Prostate gland (tissue), 2 donors: ENCODE results near the gene C17orf114.

ENCODE experiments used
- DNase-seq: peaks from one replicate; pipeline ENCODE4 v3.0.0-alpha.2; 2019; ENCODE audit warnings: low spot score
- H3K27ac ChIP-seq, 2 donors: fragments of 200-600 bp; sonication (generic); 2 replicates each; pipeline ENCODE4 v1.5.1; 2017 to 2019
- H3K27me3 ChIP-seq: fragments of 200-600 bp; sonication (generic); replicated peaks from 2 replicates; pipeline ENCODE4 v1.5.1; 2019; ENCODE audit not compliant: insufficient read depth
- H3K36me3 ChIP-seq, 2 donors: fragments of 200-600 bp; sonication (generic); 1 replicate in 1 of 2; 2 replicates in 1 of 2; pipeline versions ENCODE4 v1.5.1 to v1.8.1; 2017 to 2019
- H3K4me1 ChIP-seq: fragments of 200-600 bp; sonication (generic); replicated peaks from 2 replicates; pipeline ENCODE4 v1.5.1; 2019
- H3K4me3 ChIP-seq, 2 donors: fragments of 200-600 bp; sonication (generic); 2 replicates each; pipeline ENCODE4 v1.5.1; 2017 to 2019
- H3K9me3 ChIP-seq: fragments of 200-600 bp; sonication (generic); 2 replicates; pipeline ENCODE4 v1.5.1; 2017
- POLR2A ChIP-seq: fragments of 450-650 bp; IDR thresholded peaks from one replicate; pipeline ENCODE4 v1.6.1; 2016; ENCODE audit warnings: antibody characterized with exemption, mild to moderate bottlenecking
- POLR2AphosphoS5 ChIP-seq: sonication (generic); formaldehyde crosslinking; IDR thresholded peaks from one replicate; pipeline ENCODE4 v1.6.1; 2017; ENCODE audit warnings: antibody characterized with exemption
- WGBS: methylation state at CpG from one replicate; pipeline ENCODE4 v1.1.5; 2018; 5-methylcytosine and 5-hydroxymethylcytosine counted together
- intact Hi-C: fragments of 100-400 bp; cut with DNase I; formaldehyde crosslinking; loops from one replicate; pipeline ENCODE4 v1.14.2; 2022
- TF ChIP-seq, protein P1 (sequence below), 4 experiments: fragments of 200-600 bp in 2 of 4; fragments of 450-650 bp in 2 of 4; sonication (generic) in 2 of 4; IDR thresholded peaks; 1 replicate in 3 of 4; 2 replicates in 1 of 4; pipeline ENCODE4 v1.5.1; 2016 to 2019; ENCODE audit warnings: antibody characterized with exemption in 4 of 4, mild to moderate bottlenecking in 2 of 4, moderate library complexity in 2 of 4

The C17orf114 gene

GRCh38 chr17:4788807-4789700 lies 13.1 kb downstream of the C17orf114 start, which contains the start of gene GLTPD2:
GLTPD2 (plus strand) TSS chr17:4788964; CDS start chr17:4789012, 48 bp downstream.
- Histone ChIP-seq H3K9me3 (no peaks in the 10 kb centered on the region), H3K27ac (peak within 1 kb of the TSS; percentile 92 to 93), H3K27me3 (no peaks in the 10 kb centered on the region), H3K4me3 (peak within 1 kb of the TSS; percentile 56 to 69), H3K36me3 (no peaks in the 10 kb centered on the region), H3K4me1 (peaks cover 4% of the 10 kb centered on the region)
- no peak for DNase-seq
- intact Hi-C loops, result loop anchor here (2.0 to 5.0 kb wide), 3 partner anchors 57 to 98 kb away; partner anchors contain the start of genes ARRB2 and MED11
- no peak for TF ChIP-seq POLR2A
- no peak for TF ChIP-seq POLR2AphosphoS5
- TF ChIP-seq, protein P1, sequence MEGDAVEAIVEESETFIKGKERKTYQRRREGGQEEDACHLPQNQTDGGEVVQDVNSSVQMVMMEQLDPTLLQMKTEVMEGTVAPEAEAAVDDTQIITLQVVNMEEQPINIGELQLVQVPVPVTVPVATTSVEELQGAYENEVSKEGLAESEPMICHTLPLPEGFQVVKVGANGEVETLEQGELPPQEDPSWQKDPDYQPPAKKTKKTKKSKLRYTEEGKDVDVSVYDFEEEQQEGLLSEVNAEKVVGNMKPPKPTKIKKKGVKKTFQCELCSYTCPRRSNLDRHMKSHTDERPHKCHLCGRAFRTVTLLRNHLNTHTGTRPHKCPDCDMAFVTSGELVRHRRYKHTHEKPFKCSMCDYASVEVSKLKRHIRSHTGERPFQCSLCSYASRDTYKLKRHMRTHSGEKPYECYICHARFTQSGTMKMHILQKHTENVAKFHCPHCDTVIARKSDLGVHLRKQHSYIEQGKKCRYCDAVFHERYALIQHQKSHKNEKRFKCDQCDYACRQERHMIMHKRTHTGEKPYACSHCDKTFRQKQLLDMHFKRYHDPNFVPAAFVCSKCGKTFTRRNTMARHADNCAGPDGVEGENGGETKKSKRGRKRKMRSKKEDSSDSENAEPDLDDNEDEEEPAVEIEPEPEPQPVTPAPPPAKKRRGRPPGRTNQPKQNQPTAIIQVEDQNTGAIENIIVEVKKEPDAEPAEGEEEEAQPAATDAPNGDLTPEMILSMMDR (IDR thresholded peaks at IDR 0.05), result no peak
- 26% methylated on average over 60 of the region's 62 CpGs for WGBS

DNA sequence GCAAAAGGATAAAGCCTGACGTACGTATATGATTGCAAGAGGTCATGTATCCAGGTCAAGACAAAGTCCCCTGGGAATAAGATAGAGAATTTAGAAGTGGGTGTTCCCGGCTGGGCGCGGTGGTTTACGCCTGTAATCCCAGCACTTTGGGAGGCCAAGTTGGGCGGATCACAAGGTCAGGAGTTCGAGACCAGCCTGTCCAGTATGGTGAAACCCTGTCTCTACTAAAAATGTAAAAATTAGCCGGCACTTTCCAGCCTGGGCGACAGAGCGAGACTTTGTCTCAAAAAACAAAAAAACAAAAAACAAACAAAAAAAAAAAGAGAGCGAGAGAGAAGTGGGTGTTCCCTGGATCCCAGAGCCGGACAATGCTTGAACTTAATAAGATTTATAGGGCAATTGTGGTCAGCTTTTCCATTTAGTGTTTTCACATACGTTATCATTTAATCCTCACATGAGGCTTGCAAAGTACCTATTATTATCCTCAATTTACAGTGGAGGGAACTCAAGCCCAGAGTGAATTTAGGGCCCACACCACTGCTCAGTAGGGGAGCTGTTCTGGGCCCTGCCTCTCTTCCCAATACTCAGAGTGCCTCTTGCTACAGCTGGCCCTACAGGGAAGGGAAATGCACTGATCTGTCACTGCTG lies 13.8 kb downstream of the C17orf114 start:
- peaks cover 4% of the 10 kb centered on the region for H3K4me1 ChIP-seq

GRCh38 chr17:4786516-4786915 lies 15.6 kb downstream of the C17orf114 start:
- 23% methylated on average over 6 of the region's 6 CpGs for WGBS
- H3K36me3 ChIP-seq, result no peaks in the 10 kb centered on the region
- peaks cover 1% of the 10 kb centered on the region for H3K27me3 ChIP-seq
- H3K27ac ChIP-seq, result no peak overlapping the region
- DNase-seq, result no peak
- H3K9me3 ChIP-seq, result no peaks in the 10 kb centered on the region
- H3K4me3 ChIP-seq, result peak overlapping the region in 1 of 2 donors; percentile 3
- TF ChIP-seq, protein P1 (IDR thresholded peaks at IDR 0.05), result no peak
- no peak for TF ChIP-seq POLR2A
- TF ChIP-seq POLR2AphosphoS5, result peak; percentile 2
- intact Hi-C loops, result loop anchor here (5.0 kb wide), 2 partner anchors 54 to 101 kb away; partner anchors contain the start of gene MED11
- peaks cover 4% of the 10 kb centered on the region for H3K4me1 ChIP-seq

More for the DNA sequence above, 13.8 kb downstream of the C17orf114 start:
- Histone ChIP-seq H3K4me3 (no peak overlapping the region), H3K27me3 (no peaks in the 10 kb centered on the region), H3K27ac (no peak overlapping the region), H3K36me3 (no peaks in the 10 kb centered on the region), H3K9me3 (no peaks in the 10 kb centered on the region)
- intact Hi-C loops, result loop anchor here (2.0 to 5.0 kb wide), 3 partner anchors 56 to 99 kb away; partner anchors contain the start of genes ARRB2 and MED11
- DNase-seq, result no peak
- TF ChIP-seq, protein P1 (IDR thresholded peaks at IDR 0.05), result no peak
- no peak for TF ChIP-seq POLR2A
- 85% methylated on average over 14 of the region's 14 CpGs for WGBS

DNA sequence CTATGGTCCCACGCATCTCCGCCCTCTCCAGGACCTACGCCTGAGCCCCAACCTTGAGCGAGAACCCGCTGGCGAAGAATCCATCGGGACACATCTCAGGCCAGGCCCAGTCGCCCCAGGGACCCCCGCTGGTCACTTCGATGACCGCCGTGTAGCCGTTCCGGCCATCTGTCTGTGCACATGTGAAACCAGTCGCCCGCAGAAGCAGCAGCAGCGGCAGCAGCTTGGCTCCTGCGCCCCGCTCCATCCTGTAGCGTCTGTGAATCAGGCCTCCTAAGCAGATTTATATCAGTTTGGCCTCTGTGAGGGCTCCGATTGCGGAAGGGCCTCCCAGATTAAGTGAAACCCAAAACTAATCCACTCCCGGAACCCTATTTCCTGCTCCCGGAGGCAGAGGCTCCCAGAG lies 16.0 kb downstream of the C17orf114 start, which contains the start of gene VMO1:
VMO1 (minus strand) TSS at position 259 of the 406 bp plus-strand sequence; CDS start at position 247, 12 bp downstream.
- Histone ChIP-seq H3K4me1 (peaks cover 4% of the 10 kb centered on the region), H3K27ac (no peak within 1 kb of the TSS), H3K4me3 (peak within 1 kb of the TSS; percentile 1 to 3)

More for the DNA sequence above, 16.0 kb downstream of the C17orf114 start, which contains the start of gene VMO1:
- no peak for DNase-seq
- Histone ChIP-seq H3K9me3 (no peaks in the 10 kb centered on the region), H3K27me3 (peaks cover 1% of the 10 kb centered on the region), H3K36me3 (no peaks in the 10 kb centered on the region)
- intact Hi-C loops, result loop anchor here (5.0 kb wide), 2 partner anchors 54 to 101 kb away; partner anchors contain the start of gene MED11
- 8% methylated on average over 22 of the region's 24 CpGs for WGBS
- TF ChIP-seq POLR2A (no peak), POLR2AphosphoS5 (peak; percentile 4)
